Measurements from ENCODE around the gene ZFAND3. TPM values are rescaled to one million over a fixed set of nuclear protein-coding genes. Genes with fewer than 3 reads are reported as not detected.

Gene ZFAND3
- polyA plus RNA-seq, 1 experiment, result 15.5 TPM

DNA sequence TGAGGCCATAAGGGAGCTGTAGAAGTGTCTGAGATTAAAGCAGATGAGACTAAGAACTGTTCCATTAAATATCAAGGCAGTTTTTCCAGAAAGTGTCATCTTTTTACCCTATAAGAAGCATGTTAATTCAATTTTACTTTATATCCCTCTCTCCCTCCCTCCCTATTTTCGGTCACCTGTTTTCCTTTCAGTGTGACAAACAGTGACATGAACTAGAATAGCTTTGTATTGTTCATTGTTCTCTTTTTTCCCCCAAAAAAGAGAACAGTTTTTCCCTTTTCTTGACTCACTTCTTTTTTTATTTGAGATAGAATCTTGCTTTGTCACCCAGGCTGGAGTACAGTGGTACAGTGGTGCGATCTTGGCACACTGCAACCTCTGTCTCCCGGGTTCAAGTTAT lies 269.3 kb downstream of the ZFAND3 start:
- H3K9me3 ChIP-seq (ENCODE audit: control insufficient read depth, insufficient read depth, low read length), result no peaks in the 10 kb centered on the region
- TF ChIP-seq, protein P1, sequence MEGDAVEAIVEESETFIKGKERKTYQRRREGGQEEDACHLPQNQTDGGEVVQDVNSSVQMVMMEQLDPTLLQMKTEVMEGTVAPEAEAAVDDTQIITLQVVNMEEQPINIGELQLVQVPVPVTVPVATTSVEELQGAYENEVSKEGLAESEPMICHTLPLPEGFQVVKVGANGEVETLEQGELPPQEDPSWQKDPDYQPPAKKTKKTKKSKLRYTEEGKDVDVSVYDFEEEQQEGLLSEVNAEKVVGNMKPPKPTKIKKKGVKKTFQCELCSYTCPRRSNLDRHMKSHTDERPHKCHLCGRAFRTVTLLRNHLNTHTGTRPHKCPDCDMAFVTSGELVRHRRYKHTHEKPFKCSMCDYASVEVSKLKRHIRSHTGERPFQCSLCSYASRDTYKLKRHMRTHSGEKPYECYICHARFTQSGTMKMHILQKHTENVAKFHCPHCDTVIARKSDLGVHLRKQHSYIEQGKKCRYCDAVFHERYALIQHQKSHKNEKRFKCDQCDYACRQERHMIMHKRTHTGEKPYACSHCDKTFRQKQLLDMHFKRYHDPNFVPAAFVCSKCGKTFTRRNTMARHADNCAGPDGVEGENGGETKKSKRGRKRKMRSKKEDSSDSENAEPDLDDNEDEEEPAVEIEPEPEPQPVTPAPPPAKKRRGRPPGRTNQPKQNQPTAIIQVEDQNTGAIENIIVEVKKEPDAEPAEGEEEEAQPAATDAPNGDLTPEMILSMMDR (IDR thresholded peaks at IDR 0.05; ENCODE audit: low read depth, low read length), result no peak
- ChIA-PET POLR2A (no interaction called here), CTCF (interaction anchor here (0.6 to 1.2 kb wide), 2 partner anchors 43 to 383 kb away, joined by 3 to 7 read pairs; no protein-coding TSS in a partner anchor)
- no peaks in the 10 kb centered on the region for H3K27me3 ChIP-seq (ENCODE audit: control insufficient read depth, insufficient read depth, low read length)
- DNase-seq (ENCODE audit: low read depth, low spot score), result no peak
- no peak overlapping the region for H3K4me3 ChIP-seq (ENCODE audit: low read depth, low read length)
- H3K27ac ChIP-seq (ENCODE audit: low read depth, low read length), result no peak overlapping the region

DNA sequence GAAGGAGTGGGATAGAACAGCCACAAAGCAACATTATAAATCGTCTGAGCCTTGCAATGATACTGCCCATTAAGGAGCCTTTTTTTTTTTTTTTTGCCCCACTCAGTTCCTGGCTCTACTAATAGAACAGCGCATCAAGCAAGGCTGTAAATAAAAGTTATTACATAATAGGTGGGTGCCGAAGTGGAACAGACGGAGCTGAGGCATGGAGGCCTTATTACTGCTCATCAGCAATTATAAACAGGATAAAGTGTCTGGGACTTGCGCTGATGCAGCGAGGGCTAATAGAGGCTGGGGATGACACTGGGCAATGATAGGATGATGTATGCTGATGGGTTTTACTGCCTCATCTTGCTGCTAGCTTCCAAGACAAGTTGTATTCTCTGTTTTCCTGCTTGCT lies 272.1 kb downstream of the ZFAND3 start:
- no peaks in the 10 kb centered on the region for H3K27me3 ChIP-seq (ENCODE audit: control insufficient read depth, insufficient read depth, low read length)
- DNase-seq (ENCODE audit: low read depth, low spot score), result no peak
- TF ChIP-seq, protein P1 (IDR thresholded peaks at IDR 0.05; ENCODE audit: low read depth, low read length), result no peak
- POLR2A ChIA-PET, result no interaction called here
- H3K9me3 ChIP-seq (ENCODE audit: control insufficient read depth, insufficient read depth, low read length), result no peaks in the 10 kb centered on the region
- CTCF ChIA-PET, result interaction anchor here (0.5 to 1.0 kb wide), 3 partner anchors 19 to 386 kb away, joined by 3 to 6 read pairs (median 4); no protein-coding TSS in a partner anchor
- no peak overlapping the region for H3K4me3 ChIP-seq (ENCODE audit: low read depth, low read length)
- H3K27ac ChIP-seq (ENCODE audit: low read depth, low read length), result no peak overlapping the region

DNA sequence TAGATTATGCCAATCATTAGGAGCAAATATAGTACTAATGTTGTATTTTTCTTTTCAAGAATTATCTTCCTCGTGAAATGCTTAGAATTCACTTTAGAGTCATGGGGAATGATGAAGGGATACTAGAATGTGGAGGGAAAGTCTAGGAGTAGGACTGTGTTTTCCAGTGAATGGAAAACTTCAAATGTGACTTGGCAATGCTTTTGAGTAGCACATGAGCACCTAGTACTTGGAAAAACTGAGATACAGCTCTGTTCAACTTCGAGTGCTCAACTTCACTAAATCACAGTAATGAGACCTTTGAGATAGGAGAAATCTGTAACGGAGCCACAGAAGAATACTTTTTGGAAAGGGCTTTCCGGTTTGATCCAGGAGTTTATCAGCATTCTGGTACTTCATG lies 272.9 kb downstream of the ZFAND3 start:
- H3K4me3 ChIP-seq (ENCODE audit: low read depth, low read length), result no peak overlapping the region
- H3K27me3 ChIP-seq (ENCODE audit: control insufficient read depth, insufficient read depth, low read length), result no peaks in the 10 kb centered on the region
- CTCF ChIA-PET, result no interaction called here
- TF ChIP-seq, protein P1 (IDR thresholded peaks at IDR 0.05; ENCODE audit: low read depth, low read length), result no peak
- POLR2A ChIA-PET, result no interaction called here
- H3K9me3 ChIP-seq (ENCODE audit: control insufficient read depth, insufficient read depth, low read length), result no peaks in the 10 kb centered on the region
- DNase-seq (ENCODE audit: low read depth, low spot score), result no peak
- H3K27ac ChIP-seq (ENCODE audit: low read depth, low read length), result no peak overlapping the region

DNA sequence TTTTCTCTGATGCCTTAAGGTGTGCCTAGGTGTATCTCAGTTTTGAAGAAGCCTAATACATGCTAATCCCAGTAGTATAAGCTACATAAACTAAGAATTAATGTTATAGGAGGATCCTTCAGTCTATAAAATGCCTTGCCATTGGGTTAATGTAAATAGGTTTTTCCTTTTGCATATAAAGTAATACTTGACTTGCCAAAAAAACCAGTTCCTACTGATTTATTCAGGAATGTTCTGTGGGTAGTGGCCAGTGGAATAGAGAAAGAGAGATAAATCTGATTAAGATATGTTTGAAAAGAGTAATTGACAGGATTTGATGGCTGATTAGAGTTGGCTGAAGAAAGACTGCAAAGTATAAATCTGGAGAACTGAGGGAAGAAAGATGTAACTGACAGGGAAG lies 273.4 kb downstream of the ZFAND3 start:
- TF ChIP-seq, protein P1 (IDR thresholded peaks at IDR 0.05; ENCODE audit: low read depth, low read length), result no peak
- DNase-seq (ENCODE audit: low read depth, low spot score), result no peak
- CTCF ChIA-PET, result no interaction called here
- POLR2A ChIA-PET, result no interaction called here
- Histone ChIP-seq H3K27ac (ENCODE audit: low read depth, low read length) (no peak overlapping the region), H3K4me3 (ENCODE audit: low read depth, low read length) (no peak overlapping the region), H3K9me3 (ENCODE audit: control insufficient read depth, insufficient read depth, low read length) (no peaks in the 10 kb centered on the region), H3K27me3 (ENCODE audit: control insufficient read depth, insufficient read depth, low read length) (no peaks in the 10 kb centered on the region)

DNA sequence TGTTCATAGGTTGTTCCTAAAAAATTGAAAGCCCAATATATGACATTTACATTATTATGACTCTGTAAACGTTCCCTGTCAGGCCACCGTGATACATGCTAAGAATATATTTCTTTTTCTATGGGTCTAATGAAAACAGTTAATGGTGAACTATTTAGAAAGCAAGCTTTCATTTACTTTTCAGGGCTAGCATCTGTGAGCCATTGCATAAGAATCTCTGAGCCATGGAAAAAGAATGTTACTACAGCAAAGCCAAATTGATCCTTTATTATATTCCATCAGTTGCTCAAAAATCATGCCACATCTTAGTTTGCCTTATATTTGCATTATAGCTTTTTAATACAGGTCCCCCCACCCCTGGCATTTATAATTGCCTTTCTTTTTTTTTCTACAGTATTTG lies 275.5 kb downstream of the ZFAND3 start:
- H3K27me3 ChIP-seq (ENCODE audit: control insufficient read depth, insufficient read depth, low read length), result no peaks in the 10 kb centered on the region
- no peak overlapping the region for H3K27ac ChIP-seq (ENCODE audit: low read depth, low read length)
- no peak overlapping the region for H3K4me3 ChIP-seq (ENCODE audit: low read depth, low read length)
- TF ChIP-seq, protein P1 (IDR thresholded peaks at IDR 0.05; ENCODE audit: low read depth, low read length), result no peak
- peak; percentile 42 for DNase-seq (ENCODE audit: low read depth, low spot score)
- ChIA-PET CTCF (interaction anchor here (1.0 to 1.7 kb wide), 3 partner anchors 61 to 399 kb away, joined by 4 to 5 read pairs (median 4); no protein-coding TSS in a partner anchor), POLR2A (no interaction called here)
- no peaks in the 10 kb centered on the region for H3K9me3 ChIP-seq (ENCODE audit: control insufficient read depth, insufficient read depth, low read length)

Data from AG04450 (cell line).